NCI-H82 treated with DMSO at 0.1 percent for 48 hours (cell line): Measurements from ENCODE around the gene SENP5.

ENCODE experiments used
- DNase-seq: peaks from one replicate; lab custom pipeline; 2025; ENCODE audit not compliant: unreplicated experiment; lab: John Stamatoyannopoulos, UW

Gene SENP5

DNA sequence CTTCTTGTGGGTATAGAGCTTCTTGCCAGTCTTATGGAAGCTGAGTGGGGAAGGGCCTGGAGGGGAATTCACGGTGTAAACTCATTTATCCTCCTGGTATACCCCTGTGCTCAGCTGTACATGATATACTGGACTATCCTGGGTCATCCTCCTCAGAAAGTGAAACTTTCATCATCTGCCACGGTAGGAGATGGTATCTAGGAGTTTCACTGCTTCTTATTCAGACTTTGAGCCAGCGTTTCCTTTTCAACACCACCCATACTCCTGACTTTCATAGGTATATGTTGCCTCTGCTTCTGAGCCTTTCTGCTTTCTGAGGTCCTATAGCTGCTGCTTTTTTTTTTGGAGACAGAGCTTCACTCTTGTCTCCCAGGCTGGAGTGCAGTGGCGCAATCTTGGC, 15.6 kb downstream of the SENP5 start:
- no peak for DNase-seq

- DNase-seq, result no peak
Measured at GRCh38 chr3:196886144-196886543, 18.4 kb downstream of the SENP5 start.

DNA sequence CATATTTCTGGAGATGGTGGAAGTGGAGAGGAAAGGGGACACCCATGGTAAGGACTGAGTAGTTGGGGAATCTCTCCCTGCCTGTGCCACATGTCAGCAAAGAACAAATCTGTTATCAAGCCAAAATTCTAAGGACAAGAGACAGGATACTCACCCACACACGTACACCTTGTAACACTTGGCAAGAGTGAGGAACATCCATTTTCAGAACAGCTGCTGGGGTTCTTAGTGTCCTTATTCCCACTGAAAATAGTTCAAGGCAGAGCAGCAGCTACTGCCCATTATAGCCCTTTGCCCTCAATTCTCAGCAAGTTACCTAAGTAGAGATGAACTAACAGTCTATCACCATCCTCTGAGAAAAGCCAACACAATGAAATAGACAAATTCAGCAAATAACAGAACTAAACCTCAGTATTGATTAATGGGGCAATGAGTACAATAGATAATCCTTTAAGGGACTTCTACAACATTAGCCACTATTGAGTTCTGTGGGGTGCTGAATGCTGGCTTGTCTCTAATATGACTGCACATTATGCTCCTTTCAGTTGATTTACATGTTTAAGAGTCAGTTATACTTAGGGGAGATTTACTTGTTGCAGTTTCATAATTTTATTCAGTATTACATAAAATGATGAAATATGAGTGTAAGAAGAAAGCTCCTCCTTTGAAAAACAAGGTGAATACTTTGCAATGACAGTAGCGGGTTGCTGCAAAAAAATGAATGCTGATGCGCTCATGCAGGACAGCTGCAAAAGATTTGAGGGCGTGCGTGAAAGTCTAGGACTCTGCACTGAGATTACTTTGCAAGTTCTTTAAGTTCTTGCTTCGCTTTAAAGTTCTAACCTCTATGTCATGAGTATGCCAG, 22.4 kb downstream of the SENP5 start:
- no peak for DNase-seq

GRCh38 chr3:196894557-196895295, 27.0 kb downstream of the SENP5 start:
- no peak for DNase-seq

DNA sequence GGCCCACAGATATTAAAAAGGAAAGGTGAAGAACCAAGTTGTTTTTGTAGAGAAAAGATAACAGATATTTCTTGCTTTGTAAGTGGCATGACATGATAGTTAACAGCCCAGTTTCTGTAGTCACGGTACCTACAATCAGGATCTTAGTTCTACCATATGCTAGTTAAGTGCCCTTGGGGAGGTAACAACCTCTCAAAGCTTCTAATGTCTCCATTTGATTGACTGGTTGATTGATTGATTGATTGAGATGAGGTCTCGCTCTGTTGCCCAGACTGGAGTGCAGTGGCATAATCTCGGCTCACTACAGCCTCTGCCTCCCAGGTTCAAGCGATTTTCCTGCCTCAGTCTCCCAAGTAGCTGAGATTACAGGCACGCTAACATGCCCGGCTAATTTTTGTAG, 28.5 kb downstream of the SENP5 start:
- no peak for DNase-seq

GRCh38 chr3:196901768-196902167, 34.0 kb downstream of the SENP5 start:
- DNase-seq, result no peak

DNA sequence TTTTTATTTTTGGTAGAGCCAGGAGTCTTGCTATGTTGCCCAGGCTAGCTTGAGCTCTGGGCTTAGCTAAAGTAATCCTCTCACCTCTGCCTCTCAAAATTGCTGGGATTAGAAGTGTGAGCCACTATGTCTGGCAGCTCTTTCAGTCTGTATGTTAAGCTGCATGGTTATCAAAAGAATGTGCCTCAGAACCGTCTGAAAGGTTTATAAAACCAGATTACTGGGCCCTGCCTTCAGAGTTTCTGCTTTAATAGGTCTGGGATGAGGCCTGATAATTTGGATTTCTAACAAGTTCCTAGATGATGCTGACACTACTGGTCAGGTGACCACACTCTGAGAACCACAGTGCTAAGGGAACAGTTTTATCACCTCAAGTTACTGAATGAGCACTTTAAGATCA, 34.6 kb downstream of the SENP5 start:
- no peak for DNase-seq

DNA sequence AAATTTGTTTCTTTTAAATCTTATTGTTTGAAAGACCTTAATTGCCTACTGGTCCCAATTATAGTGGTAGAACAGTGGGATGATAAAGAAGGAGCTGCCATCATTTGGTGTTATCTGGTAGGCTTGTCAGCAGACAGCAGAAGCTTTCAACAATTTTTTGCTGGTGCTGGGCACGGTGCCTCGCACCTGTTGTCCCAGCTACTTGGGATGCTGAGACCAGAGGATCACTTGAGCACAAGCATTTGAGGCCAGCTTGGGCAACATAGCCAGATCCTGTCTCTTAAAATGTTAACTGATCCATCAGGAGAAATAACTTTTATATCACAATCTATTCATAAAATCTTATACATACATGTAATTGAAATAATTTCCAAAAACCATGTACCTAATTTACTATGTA, 36.0 kb downstream of the SENP5 start:
- DNase-seq, result no peak

DNA sequence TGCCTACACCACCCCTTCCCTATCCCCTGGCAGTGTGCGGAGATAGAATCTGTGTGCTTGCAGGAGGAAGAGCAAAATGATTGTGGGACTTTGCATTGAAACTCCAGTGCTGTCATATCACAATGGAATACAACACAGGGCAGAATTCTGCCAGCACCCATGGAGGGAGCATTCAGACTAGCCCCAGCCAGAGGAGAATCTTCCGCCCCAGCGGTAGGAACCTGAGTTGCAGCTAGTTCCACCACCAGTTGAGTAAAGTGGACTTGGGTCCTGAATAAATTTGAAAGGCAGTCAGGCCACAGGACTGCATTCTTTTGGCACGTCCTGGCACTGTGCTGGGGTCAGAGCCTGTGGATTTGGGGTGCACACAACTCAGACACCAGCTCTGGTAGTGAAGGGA, 47.1 kb downstream of the SENP5 start:
- DNase-seq, result no peak

DNA sequence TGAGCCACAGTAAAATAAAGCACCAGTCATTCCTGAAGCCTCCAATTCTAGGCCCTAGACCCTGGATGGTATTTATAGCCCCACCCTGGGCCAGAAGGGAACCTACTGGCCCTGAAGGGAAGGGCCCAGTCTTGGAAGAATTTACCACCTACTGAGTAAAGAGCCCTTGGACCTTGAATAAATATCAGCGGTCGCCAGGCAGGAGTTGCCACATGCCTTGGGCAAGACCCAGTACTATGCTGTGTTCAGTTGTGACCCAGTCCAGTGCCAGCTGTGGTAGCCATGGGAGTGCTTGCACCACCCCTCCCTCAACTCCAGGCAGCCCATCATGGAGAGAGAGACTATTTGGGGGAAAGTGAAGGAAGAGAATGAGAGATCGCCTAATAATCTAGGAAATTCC, 47.7 kb downstream of the SENP5 start:
- no peak for DNase-seq

DNA sequence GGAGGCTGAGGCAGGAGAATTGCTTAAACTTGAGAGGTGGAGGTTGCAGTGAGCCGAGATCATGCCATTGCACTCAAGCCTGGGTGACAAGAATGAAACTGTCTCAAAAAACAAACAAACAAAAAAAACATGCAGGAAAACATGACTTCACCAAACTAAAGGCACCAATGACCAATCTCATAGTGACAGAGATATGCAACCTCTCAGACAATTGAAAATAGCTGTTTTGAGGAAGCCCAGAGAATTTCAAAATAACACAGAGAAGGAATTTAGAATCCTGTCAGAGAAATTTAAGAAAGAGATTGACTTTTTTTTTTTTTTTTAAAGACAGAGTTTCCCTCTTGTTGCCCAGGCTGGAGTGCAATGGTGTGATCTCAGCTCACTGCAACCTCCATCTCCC, 48.5 kb downstream of the SENP5 start:
- DNase-seq, result no peak

DNA sequence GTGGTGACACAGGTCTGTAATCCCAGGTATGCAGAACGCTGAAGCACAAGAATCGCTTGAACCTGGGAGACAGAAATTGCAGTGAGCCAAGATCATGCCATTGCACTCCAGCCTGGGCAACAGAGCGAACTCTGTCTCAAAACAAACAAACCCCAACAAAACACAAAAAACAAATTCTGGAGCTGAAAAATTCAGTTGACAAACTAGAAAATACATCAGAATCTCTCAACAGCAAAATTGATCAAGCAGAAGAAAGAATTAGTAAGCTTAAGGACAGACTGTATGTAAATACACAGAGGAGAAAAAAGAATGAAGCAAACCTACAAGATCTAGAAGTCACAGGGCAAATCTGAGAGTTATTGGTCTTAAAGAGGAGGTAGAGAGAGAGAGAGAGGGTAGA, 49.3 kb downstream of the SENP5 start:
- no peak for DNase-seq

DNA sequence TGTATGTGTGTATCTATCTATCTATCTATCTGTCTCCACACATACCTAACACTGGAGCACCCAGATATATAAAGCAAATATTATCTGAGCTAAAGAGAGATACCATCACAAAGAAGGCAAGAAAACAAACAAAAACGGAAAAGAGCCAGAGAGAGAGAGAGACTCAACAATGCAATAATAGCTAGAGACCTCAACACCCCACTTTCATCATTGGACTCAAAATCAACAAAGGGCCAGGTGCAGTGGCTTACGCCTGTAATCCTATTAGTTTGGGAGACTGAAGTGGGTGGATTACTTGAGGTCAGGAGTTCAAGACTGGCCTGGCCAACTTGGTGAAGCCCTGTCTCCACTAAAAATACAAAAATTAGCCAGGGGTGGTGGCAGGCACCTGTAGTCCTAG, 51.2 kb downstream of the SENP5 start:
- DNase-seq, result peak; percentile 65

DNA sequence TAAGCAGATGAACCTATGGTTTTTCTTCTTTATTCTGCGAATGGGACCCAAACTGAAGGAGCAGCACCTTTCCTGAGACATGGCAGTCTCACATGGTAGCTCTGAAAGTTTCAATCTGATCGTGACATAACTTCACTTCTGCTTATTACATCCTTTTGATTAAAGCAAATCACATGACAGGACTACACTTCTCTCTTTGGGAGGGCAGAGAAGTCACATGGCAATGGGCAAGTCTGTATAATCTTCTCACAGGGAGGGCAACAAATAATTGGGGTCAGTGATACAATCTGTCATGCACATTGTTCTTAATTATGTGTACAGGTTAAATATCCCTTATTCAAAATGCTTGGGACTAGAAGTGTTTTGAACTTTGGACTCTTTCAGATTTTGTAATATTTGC, 53.0 kb downstream of the SENP5 start:
- DNase-seq, result no peak

DNA sequence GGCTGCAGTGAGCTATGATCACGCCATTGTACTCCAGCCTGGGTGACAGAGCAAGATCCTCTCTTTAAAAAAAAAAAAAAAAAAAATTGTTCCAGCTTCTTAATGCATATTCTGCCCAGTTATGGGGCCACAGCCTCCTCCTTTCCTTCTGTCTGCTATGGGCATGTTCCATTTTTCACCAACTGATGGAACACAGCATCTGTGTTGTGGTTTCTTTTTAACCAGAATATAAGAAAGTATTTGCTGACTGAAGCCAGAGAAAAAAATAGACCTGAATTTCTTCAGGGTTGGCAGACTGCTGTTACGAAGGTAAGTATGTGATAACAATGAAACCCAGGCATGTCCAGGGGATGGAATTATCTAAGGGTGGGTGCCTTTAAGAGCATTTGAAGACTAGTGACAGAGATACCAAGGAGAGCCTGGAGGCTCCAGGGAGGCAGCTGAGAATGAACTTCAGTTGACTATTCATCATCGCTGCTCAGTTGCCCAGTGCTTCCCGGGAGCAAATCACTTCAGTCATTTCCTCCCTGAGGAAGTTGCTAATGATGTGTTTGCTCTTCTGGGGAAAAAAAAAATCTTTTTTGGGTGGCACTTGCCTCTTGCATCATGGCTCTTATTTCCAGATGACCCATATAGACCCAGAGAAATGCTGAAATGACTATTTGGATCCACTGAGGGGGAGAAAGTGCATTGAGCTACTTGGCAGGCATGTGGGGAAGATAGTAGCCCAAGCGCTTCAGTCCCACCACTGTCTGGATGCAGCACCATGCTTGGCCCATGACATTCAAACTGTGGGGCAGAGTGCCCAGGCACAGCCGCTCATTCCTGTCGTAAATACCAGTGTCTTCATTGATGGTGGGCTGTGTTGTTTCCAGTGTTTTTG, 60.1 kb downstream of the SENP5 start:
- no peak for DNase-seq

DNA sequence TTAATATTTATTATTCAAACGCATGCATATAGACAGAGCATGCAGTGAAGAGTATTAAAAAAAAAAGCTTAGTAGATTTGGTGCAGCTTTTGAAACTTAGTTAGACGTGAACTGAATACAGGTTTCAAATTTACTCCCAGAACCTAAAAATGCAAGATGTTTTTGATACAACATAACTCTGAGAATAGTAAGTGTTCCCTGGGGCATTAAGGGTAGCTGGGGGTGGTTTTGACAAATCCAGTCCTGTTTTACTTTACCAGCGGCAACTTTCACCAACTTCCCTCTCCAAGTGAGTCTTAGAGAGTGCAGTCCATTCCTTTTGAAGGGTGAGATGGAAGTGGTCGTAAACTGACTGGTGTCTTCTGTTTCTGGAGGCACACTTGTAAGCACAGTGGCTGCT, 63.4 kb downstream of the SENP5 start:
- no peak for DNase-seq

DNA sequence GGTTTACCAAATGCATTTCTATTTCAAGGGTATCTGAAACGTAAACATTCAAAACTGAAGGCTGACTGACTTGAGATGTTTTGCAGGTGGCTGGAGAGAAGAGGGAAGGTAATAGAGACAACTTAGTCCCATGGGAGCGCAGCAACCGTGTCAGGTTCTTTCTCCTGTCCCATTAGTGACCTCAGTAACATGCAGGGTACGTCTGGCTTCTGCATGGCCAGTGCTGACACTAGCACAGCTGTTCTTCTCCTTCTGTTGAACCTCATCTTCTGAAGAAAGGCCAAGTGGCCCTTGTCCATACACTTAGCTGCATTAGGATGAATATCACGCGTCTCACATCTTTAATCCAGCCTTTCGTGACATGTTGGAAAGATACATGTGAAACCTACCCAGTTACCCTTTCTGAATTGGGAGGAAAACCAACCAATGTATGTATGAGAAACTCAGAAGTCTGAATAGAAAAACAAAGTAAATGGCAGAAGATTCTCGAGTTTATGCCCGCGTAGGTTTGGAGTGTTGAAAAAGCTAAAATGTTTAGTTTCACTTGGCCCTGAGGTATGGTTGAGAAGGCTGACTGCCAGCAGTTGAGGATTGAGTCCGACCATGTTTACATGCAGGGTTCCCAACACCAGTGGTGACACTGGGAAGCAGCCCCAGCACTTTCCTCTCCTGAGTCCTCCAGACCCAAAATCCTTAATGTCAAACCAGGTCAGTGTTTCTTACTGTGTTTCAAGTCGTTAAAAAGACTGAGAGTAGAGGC, 64.3 kb downstream of the SENP5 start:
- DNase-seq, result no peak

- DNase-seq, result no peak
Measured at GRCh38 chr3:196932600-196932999, 64.9 kb downstream of the SENP5 start.

- DNase-seq, result no peak
Measured at GRCh38 chr3:196936288-196936687, 68.6 kb downstream of the SENP5 start.

GRCh38 chr3:196938124-196938523, 70.4 kb downstream of the SENP5 start:
- no peak for DNase-seq

DNA sequence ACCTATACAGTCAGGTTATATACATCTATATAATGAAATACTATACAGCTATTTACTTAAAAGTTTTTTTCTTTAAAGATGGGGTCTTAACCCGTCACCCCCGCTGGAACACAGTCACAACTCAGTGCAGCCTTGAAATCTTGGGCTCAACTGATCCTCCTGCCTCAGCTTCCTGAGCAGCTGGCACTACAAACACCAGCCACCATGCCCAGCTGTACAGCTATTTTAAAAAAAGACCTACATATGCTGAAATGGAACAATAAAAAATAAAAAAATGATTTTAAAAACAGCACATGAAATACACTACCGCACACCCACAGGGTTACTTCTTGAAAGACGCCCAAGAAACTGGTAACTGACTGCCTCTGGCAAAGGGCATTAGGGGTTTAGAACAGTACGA, 70.9 kb downstream of the SENP5 start:
- no peak for DNase-seq
